OCI-LY7 (cell line): ENCODE data around the gene GAPDH. TPM values are rescaled to one million over a fixed set of nuclear protein-coding genes. Genes with fewer than 3 reads are reported as not detected.

Experiments
- BruUV-seq: library from RNA; stranded (reverse); fragments of 400-500 nt; replicated peaks from 2 replicates; lab custom pipeline; 2021; lab: Mats Ljungman, UMichigan
- CTCF ChIA-PET: fragments of 300-600 bp; sonication (Branson Sonifier 250); formaldehyde crosslinking; loops from one replicate; lab custom pipeline; 2022; ENCODE audit warnings: antibody characterized with exemption; ENCODE audit not compliant: unreplicated experiment; lab: Charles Lee
- POLR2A ChIA-PET: fragments of 300-600 bp; sonication (Branson Sonifier 250); formaldehyde crosslinking; loops from one replicate; lab custom pipeline; 2022; ENCODE audit warnings: antibody characterized with exemption; lab: Charles Lee
- DNase-seq: peaks from one replicate; pipeline ENCODE4 v3.0.0-alpha.2; 2015; ENCODE audit warnings: low spot score
- H2AFZ ChIP-seq: fragments of 200-600 bp; sonication (generic), shearing (Covaris generic); 2 replicates; pipeline ENCODE4 v1.6.1; 2014; ENCODE audit warnings: mild to moderate bottlenecking, antibody characterized with exemption, low read length, moderate library complexity
- H3K27ac ChIP-seq: fragments of 200-600 bp; sonication (generic); 2 replicates; pipeline ENCODE4 v1.5.1; 2014; ENCODE audit warnings: mixed run types, low read depth, mild to moderate bottlenecking, moderate library complexity, low read length, inconsistent platforms; ENCODE audit not compliant: poor library complexity, severe bottlenecking
- H3K36me3 ChIP-seq: fragments of 200-600 bp; sonication (generic); 2 replicates; pipeline ENCODE4 v1.6.1; 2014; ENCODE audit warnings: mild to moderate bottlenecking, antibody characterized with exemption, low read length, moderate library complexity, mixed read lengths; ENCODE audit not compliant: insufficient read depth
- H3K4me1 ChIP-seq: fragments of 200-600 bp; sonication (generic); 2 replicates; pipeline ENCODE4 v1.5.1; 2014; ENCODE audit warnings: mild to moderate bottlenecking, low read length; ENCODE audit not compliant: insufficient read depth, poor library complexity, severe bottlenecking
- H3K4me2 ChIP-seq: fragments of 200-600 bp; sonication (generic); 2 replicates; pipeline ENCODE4 v1.6.1; 2014; ENCODE audit warnings: mild to moderate bottlenecking, low read length
- H3K4me3 ChIP-seq: fragments of 200-600 bp; sonication (generic); 2 replicates; pipeline ENCODE4 v1.5.1; 2014; ENCODE audit warnings: mild to moderate bottlenecking, low read depth, low read length; ENCODE audit not compliant: poor library complexity, severe bottlenecking
- H3K79me2 ChIP-seq: fragments of 200-600 bp; sonication (generic); 2 replicates; pipeline ENCODE4 v1.6.1; 2016; ENCODE audit warnings: low read depth, mild to moderate bottlenecking, low read length, moderate library complexity, mixed read lengths; ENCODE audit not compliant: insufficient read depth
- H3K9me2 ChIP-seq: fragments of 200-600 bp; sonication (generic); 2 replicates; pipeline ENCODE4 v1.6.1; 2016; ENCODE audit warnings: mild to moderate bottlenecking, low read length, mixed read lengths; ENCODE audit not compliant: insufficient read depth
- H3K9me3 ChIP-seq: fragments of 200-600 bp; sonication (generic); 2 replicates; pipeline ENCODE4 v1.6.1; 2014; ENCODE audit warnings: mild to moderate bottlenecking, mixed run types, low read length, mixed read lengths
- H4K20me1 ChIP-seq: fragments of 200-600 bp; sonication (generic); 2 replicates; pipeline ENCODE4 v1.6.1; 2014; ENCODE audit warnings: mild to moderate bottlenecking, antibody characterized with exemption, low read length, moderate library complexity, mixed read lengths; ENCODE audit not compliant: insufficient read depth
- EZH2phosphoT487 ChIP-seq: fragments of 200-600 bp; sonication (generic); IDR thresholded peaks from 2 replicates; pipeline ENCODE4 v1.6.1; 2018; ENCODE audit warnings: low read depth, borderline replicate concordance, mild to moderate bottlenecking, mixed run types, antibody characterized with exemption, low read length, moderate library complexity, mixed read lengths
- intact Hi-C: fragments of 100-400 bp; cut with micrococcal nuclease; formaldehyde crosslinking; loops from one replicate; pipeline ENCODE4 v1.10.0; 2022; ENCODE audit not compliant: unreplicated experiment
- total RNA-seq, 2 experiments: library from RNA; depleted of rRNA in 1 of 2; stranded (reverse); fragments of >200 nt in 1 of 2; shearing (Covaris generic) in 1 of 2; gene quantifications; 2 replicates each; pipeline ENCODE4 v1.2.3, GENCODE V29; 2014 to 2022
- TF ChIP-seq, protein P1 (sequence below): fragments of 200-600 bp; sonication (generic); conservative IDR thresholded peaks from 2 replicates; pipeline ENCODE4 v1.5.1; 2014; ENCODE audit warnings: mild to moderate bottlenecking, antibody characterized with exemption, low read length, moderate library complexity, mixed read lengths

The GAPDH gene
- total RNA-seq, 2 experiments from 2014 or later, result 3,801 to 4,502 TPM

DNA sequence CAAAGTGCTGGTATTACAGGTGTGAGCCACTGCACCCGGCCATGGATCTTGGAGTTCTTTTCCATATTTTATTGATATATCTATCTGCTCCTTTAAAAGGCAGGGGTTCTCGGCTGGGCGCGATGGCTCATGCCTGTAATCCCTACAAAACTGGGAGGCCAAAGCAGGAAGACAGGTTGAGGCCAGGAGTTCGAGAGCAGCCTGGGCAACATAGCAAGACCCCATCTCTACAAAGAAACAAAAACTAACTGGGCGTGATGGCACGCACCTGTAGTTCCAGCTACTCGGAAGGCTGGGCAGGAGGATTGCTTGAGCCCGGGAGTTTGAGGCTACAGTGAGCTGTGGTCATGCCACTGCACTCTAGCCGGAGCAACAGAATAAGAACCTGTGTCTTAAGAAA is 12.1 kb upstream of the GAPDH start:
- no peak overlapping the region for H3K27ac ChIP-seq
- no peak overlapping the region for H3K4me2 ChIP-seq
- H4K20me1 ChIP-seq, result no peaks in the 10 kb centered on the region
- H3K9me2 ChIP-seq, result no peaks in the 10 kb centered on the region
- intact Hi-C loops, result no loop called here
- H3K36me3 ChIP-seq, result peaks cover 99% of the 10 kb centered on the region
- DNase-seq, result no peak
- ChIA-PET POLR2A (no interaction called here), CTCF (no interaction called here)
- no TSS peak for BruUV-seq
- TF ChIP-seq EZH2phosphoT487, result no peak
- TF ChIP-seq, protein P1, sequence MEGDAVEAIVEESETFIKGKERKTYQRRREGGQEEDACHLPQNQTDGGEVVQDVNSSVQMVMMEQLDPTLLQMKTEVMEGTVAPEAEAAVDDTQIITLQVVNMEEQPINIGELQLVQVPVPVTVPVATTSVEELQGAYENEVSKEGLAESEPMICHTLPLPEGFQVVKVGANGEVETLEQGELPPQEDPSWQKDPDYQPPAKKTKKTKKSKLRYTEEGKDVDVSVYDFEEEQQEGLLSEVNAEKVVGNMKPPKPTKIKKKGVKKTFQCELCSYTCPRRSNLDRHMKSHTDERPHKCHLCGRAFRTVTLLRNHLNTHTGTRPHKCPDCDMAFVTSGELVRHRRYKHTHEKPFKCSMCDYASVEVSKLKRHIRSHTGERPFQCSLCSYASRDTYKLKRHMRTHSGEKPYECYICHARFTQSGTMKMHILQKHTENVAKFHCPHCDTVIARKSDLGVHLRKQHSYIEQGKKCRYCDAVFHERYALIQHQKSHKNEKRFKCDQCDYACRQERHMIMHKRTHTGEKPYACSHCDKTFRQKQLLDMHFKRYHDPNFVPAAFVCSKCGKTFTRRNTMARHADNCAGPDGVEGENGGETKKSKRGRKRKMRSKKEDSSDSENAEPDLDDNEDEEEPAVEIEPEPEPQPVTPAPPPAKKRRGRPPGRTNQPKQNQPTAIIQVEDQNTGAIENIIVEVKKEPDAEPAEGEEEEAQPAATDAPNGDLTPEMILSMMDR, result no peak
- H3K79me2 ChIP-seq, result no peaks in the 10 kb centered on the region
- no peaks in the 10 kb centered on the region for H3K4me1 ChIP-seq
- H3K9me3 ChIP-seq, result no peaks in the 10 kb centered on the region
- H2AFZ ChIP-seq, result no peak overlapping the region
- H3K4me3 ChIP-seq, result no peak overlapping the region

DNA sequence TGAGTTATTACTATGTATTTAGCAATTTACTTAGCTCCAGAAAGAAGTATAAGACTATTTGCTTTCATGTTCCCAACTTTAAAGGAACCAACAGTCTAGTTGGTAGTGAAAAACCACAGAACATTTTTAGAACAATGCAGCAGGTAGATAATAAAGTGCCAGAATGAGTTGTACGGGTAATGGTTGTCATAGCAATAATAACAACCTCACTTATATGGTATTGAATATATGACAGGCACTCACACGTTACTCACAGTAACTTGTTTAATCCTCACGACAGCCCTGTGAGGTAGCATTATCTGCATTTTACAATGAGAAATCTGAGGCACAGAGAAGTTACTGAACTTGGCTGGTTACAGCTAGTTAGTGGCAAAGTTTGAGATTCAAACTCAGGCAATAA is 10.6 kb upstream of the GAPDH start:
- no TSS peak for BruUV-seq
- TF ChIP-seq EZH2phosphoT487, result no peak
- TF ChIP-seq, protein P1, result no peak
- POLR2A ChIA-PET, result interaction anchor here (0.6 to 1.1 kb wide), 4 partner anchors 11 to 121 kb away, joined by 3 to 7 read pairs (median 6); partner anchors contain the start of gene GAPDH
- Histone ChIP-seq H3K9me2 (no peaks in the 10 kb centered on the region), H3K4me3 (no peak overlapping the region), H2AFZ (no peak overlapping the region), H3K27ac (no peak overlapping the region), H3K36me3 (peaks cover 99% of the 10 kb centered on the region), H3K9me3 (no peaks in the 10 kb centered on the region), H3K79me2 (no peaks in the 10 kb centered on the region), H3K4me1 (no peaks in the 10 kb centered on the region), H3K4me2 (no peak overlapping the region), H4K20me1 (no peaks in the 10 kb centered on the region)
- intact Hi-C loops, result no loop called here
- DNase-seq, result no peak
- CTCF ChIA-PET, result no interaction called here

DNA sequence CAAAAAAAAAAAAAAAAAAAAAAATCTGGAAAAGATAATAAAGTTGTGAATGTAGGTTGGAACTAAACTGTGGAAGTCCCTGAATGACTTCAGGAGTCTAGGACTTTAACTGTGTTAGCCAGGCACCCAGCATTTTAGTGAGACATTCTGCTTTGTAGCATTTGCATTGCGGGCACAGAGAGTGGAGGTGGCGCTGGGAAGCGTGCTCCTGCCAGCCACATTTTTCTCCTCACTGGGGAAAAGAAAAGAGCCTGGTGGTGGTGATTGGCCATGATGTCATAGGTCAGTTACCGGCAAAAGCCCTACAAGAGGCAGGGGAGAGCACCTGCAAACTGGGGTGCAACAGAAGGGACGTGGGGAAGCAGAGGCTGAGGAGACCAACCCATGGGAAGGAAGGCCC is 9.7 kb upstream of the GAPDH start:
- no peaks in the 10 kb centered on the region for H4K20me1 ChIP-seq
- intact Hi-C loops, result no loop called here
- H3K27ac ChIP-seq, result no peak overlapping the region
- H3K9me3 ChIP-seq, result no peaks in the 10 kb centered on the region
- H3K36me3 ChIP-seq, result peaks cover 99% of the 10 kb centered on the region
- H3K4me3 ChIP-seq, result no peak overlapping the region
- H3K4me1 ChIP-seq, result no peaks in the 10 kb centered on the region
- H3K79me2 ChIP-seq, result no peaks in the 10 kb centered on the region
- ChIA-PET CTCF (no interaction called here), POLR2A (interaction anchor here (1.1 kb wide), 2 partner anchors 10 to 22 kb away, joined by 6 to 7 read pairs; partner anchors contain the start of gene GAPDH)
- H2AFZ ChIP-seq, result no peak overlapping the region
- TF ChIP-seq, protein P1, result no peak
- no peak for TF ChIP-seq EZH2phosphoT487
- no peaks in the 10 kb centered on the region for H3K9me2 ChIP-seq
- no TSS peak for BruUV-seq
- DNase-seq, result no peak
- no peak overlapping the region for H3K4me2 ChIP-seq
